ENCODE data around the gene RYR2.

Gene RYR2

DNA sequence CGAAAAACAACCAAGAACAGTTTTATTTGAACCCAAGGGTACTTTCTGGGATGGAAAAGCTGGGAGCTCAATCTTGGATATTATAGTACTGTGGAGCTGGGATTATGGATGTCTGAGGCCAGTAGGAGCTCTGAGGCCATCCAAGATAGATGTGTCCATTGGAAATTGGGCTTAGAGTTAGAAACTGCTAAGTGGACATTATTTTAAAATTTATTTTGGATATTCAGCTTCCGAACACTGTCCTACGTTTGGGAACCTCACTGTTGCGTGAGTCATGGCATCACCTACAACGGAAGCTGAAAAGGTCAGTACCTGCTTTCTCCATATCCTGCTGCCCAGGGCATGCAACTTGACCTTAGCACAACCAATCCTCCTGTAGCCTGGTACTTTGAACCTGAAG, 61.0 kb downstream of the RYR2 start:
- DNase-seq (ENCODE audit: extremely low spot score), result no peak
- no peak for TF ChIP-seq SUZ12 (IDR thresholded peaks at IDR 0.05)
- TF ChIP-seq ELF4 (IDR thresholded peaks at IDR 0.05), result no peak
- no peak for TF ChIP-seq BHLHE40 (IDR thresholded peaks at IDR 0.05; ENCODE audit: borderline replicate concordance)
- TF ChIP-seq LEF1 (IDR thresholded peaks at IDR 0.05; ENCODE audit: borderline replicate concordance), result no peak
- TF ChIP-seq L3MBTL2 (conservative IDR thresholded peaks at IDR 0.05), result no peak
- TF ChIP-seq ZNF384 (IDR thresholded peaks at IDR 0.05), result no peak
- TF ChIP-seq NFRKB (IDR thresholded peaks at IDR 0.05), result no peak
- TF ChIP-seq HDGF (IDR thresholded peaks at IDR 0.05; ENCODE audit: borderline replicate concordance), result no peak
- TF ChIP-seq ARNT (IDR thresholded peaks at IDR 0.05), result no peak
- TF ChIP-seq FOXK2 (IDR thresholded peaks at IDR 0.05), result no peak
- TF ChIP-seq TARDBP (IDR thresholded peaks at IDR 0.05), result no peak
- no peak for TF ChIP-seq SP1 (IDR thresholded peaks at IDR 0.05)
- TF ChIP-seq PKNOX1 (IDR thresholded peaks at IDR 0.05), result no peak
- TF ChIP-seq FOXA1 (IDR thresholded peaks at IDR 0.05), result no peak
- TF ChIP-seq CTBP1 (IDR thresholded peaks at IDR 0.05; ENCODE audit: borderline replicate concordance), result no peak
- TF ChIP-seq FOXM1 (IDR thresholded peaks at IDR 0.05; ENCODE audit: borderline replicate concordance), result no peak
- CTCF ChIA-PET, result interaction anchor here (0.6 kb wide), 1 partner anchor 697 kb away, joined by 3 read pairs; no protein-coding TSS in a partner anchor
- POLR2A ChIA-PET, result no interaction called here

GRCh38 chr1:237104096-237104495, 62.1 kb downstream of the RYR2 start:
- TF ChIP-seq BHLHE40 (IDR thresholded peaks at IDR 0.05; ENCODE audit: borderline replicate concordance) (no peak), FOXK2 (IDR thresholded peaks at IDR 0.05) (no peak), L3MBTL2 (conservative IDR thresholded peaks at IDR 0.05) (no peak), TARDBP (IDR thresholded peaks at IDR 0.05) (no peak), PKNOX1 (IDR thresholded peaks at IDR 0.05) (no peak)
- ChIA-PET POLR2A (no interaction called here), CTCF (no interaction called here)
- no peak for DNase-seq (ENCODE audit: extremely low spot score)

- DNase-seq (ENCODE audit: extremely low spot score), result no peak
- TF ChIP-seq SUZ12 (IDR thresholded peaks at IDR 0.05), result no peak
- no peak for TF ChIP-seq CTBP1 (IDR thresholded peaks at IDR 0.05; ENCODE audit: borderline replicate concordance)
- no peak for TF ChIP-seq HDGF (IDR thresholded peaks at IDR 0.05; ENCODE audit: borderline replicate concordance)
- TF ChIP-seq FOXK2 (IDR thresholded peaks at IDR 0.05), result no peak
- TF ChIP-seq SP1 (IDR thresholded peaks at IDR 0.05), result no peak
- TF ChIP-seq NFRKB (IDR thresholded peaks at IDR 0.05), result no peak
- TF ChIP-seq BHLHE40 (IDR thresholded peaks at IDR 0.05; ENCODE audit: borderline replicate concordance), result no peak
- no peak for TF ChIP-seq ZNF384 (IDR thresholded peaks at IDR 0.05)
- no peak for TF ChIP-seq ARNT (IDR thresholded peaks at IDR 0.05)
- TF ChIP-seq FOXA1 (IDR thresholded peaks at IDR 0.05), result no peak
- POLR2A ChIA-PET, result no interaction called here
- CTCF ChIA-PET, result no interaction called here
Measured at GRCh38 chr1:237105826-237106225, 63.8 kb downstream of the RYR2 start.

DNA sequence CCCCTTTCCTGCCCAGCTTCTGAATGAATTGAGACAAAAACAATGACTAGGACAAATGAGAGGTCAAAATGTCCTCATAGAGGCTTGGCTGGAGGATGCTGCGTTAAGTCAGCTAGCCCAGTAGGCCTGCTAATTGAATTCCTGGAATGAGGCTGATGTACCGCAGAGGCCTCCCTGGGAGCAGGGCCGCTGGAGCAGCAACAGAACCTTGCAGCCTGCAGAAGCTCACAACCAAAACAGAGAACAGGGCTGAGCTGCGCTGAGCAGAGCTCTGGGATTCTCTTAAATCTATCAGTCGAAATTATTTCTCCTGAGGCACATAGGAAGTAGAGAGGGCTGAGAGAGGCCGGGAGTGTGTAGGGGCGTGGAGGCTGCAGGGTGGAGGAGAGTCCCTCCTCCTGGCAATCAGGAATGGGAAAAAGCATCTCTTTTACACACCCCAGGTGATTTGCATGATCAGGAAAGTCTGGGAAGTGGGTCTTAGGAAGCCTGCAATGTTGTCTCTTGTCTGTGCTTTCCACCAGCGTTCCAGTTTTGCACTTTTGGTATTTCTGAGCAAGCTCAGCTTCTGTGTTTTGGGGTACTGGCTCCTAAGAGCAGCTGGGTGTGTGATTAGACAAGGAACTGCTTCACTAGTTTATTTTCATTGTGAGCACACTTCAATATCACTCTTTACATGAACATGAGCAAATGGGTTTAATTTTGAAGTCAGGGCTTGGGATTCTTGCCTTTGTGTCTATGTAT, 66.5 kb downstream of the RYR2 start:
- ChIA-PET POLR2A (no interaction called here), CTCF (no interaction called here)
- no peak for DNase-seq (ENCODE audit: extremely low spot score)
- TF ChIP-seq HDGF (IDR thresholded peaks at IDR 0.05; ENCODE audit: borderline replicate concordance) (no peak), ELF4 (IDR thresholded peaks at IDR 0.05) (no peak), CTBP1 (IDR thresholded peaks at IDR 0.05; ENCODE audit: borderline replicate concordance) (no peak), NFRKB (IDR thresholded peaks at IDR 0.05) (no peak), BHLHE40 (IDR thresholded peaks at IDR 0.05; ENCODE audit: borderline replicate concordance) (no peak)

- CTCF ChIA-PET, result no interaction called here
- POLR2A ChIA-PET, result no interaction called here
- TF ChIP-seq HDGF (IDR thresholded peaks at IDR 0.05; ENCODE audit: borderline replicate concordance), result no peak
- TF ChIP-seq FOXK2 (IDR thresholded peaks at IDR 0.05), result no peak
- no peak for TF ChIP-seq CTBP1 (IDR thresholded peaks at IDR 0.05; ENCODE audit: borderline replicate concordance)
- TF ChIP-seq ARNT (IDR thresholded peaks at IDR 0.05), result no peak
- TF ChIP-seq SP1 (IDR thresholded peaks at IDR 0.05), result no peak
- DNase-seq (ENCODE audit: extremely low spot score), result no peak
Measured at GRCh38 chr1:237111807-237112206, 69.8 kb downstream of the RYR2 start.

- no peak for DNase-seq (ENCODE audit: extremely low spot score)
- POLR2A ChIA-PET, result no interaction called here
- TF ChIP-seq L3MBTL2 (conservative IDR thresholded peaks at IDR 0.05) (no peak), FOXK2 (IDR thresholded peaks at IDR 0.05) (no peak), NFRKB (IDR thresholded peaks at IDR 0.05) (no peak), HDGF (IDR thresholded peaks at IDR 0.05; ENCODE audit: borderline replicate concordance) (no peak), SP1 (IDR thresholded peaks at IDR 0.05) (no peak), ELF4 (IDR thresholded peaks at IDR 0.05) (no peak), PKNOX1 (IDR thresholded peaks at IDR 0.05) (no peak), ZNF384 (IDR thresholded peaks at IDR 0.05) (no peak), FOXA1 (IDR thresholded peaks at IDR 0.05) (no peak), LEF1 (IDR thresholded peaks at IDR 0.05; ENCODE audit: borderline replicate concordance) (no peak), ARNT (IDR thresholded peaks at IDR 0.05) (no peak), BHLHE40 (IDR thresholded peaks at IDR 0.05; ENCODE audit: borderline replicate concordance) (no peak), TARDBP (IDR thresholded peaks at IDR 0.05) (no peak), CTBP1 (IDR thresholded peaks at IDR 0.05; ENCODE audit: borderline replicate concordance) (no peak), SUZ12 (IDR thresholded peaks at IDR 0.05) (no peak)
- CTCF ChIA-PET, result no interaction called here
Measured at GRCh38 chr1:237112663-237113062, 70.7 kb downstream of the RYR2 start.

Measured in HEK293T (cell line).